SKM-1 (cell line): ENCODE results near the gene EVC.
A peak's percentile ranks its signal among the peaks of the same experiment; 100 is the strongest.

ENCODE experiments used
- DNase-seq: peaks from one replicate; lab custom pipeline; 2025; ENCODE audit not compliant: unreplicated experiment; lab: John Stamatoyannopoulos, UW

EVC gene

DNA sequence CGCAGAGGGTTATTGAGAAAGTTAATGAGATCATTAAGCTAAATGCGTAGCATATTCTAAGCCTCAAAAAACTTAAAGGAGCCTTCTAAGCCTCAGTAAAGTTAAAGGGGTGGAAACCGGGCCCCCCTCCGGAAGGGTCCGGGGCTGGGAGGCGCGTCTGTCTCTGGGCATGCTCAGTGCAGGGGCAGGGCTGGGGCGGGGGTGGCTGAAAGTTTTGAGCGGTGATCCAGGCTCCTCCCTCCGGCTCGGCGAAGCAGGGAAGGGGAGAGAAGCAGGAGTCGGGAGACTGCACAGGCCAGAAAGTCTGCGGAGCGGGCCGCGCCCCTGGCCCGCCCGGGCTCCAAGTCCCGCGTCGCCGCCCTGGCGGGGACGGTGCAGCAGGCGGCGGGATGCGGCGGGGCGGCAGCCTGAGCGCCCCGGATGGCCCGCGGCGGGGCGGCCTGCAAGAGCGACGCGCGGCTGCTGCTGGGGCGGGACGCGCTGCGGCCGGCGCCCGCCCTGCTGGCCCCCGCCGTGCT, at the start of gene EVC:
TSS of gene EVC (plus strand) at position 241 of the 518 bp plus-strand sequence. CDS start at position 421, 180 bp downstream.
- DNase-seq: peak; percentile 25

DNA sequence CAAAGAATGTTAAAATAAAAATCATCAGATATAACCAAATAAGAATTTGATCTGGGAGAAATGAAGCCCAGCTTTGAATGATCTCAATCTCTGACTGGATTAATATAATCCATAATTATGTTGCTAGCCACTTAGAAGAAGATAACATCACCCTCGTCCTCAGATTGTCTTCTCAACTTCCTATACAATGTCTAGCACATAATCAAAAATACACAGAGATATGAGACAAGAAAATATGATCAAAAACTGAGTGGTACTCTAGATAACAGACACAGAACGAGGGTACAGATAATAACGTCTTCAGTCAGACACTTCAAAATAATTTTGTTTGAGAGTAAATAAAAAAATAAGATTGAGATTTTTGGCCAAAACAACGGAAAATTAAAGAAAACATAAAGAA, 49.8 kb upstream of the EVC start:
- DNase-seq: no peak

DNA sequence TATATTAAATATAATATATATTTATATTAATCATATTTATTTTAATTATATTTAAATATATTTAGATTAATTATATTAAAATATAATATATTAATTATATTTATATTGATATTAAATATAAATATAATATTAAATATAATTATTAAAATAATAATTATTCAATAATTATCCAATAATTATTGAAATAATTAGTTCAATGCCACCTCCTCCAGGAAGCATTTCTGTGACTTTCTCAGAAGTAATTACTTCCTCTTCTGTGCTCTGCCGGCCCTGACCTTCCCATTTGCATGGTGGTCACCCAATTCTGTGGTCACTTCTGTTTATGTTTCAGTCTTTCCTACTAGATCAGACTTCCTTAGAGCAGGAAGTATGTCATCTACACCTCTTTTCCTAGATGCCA, 48.4 kb upstream of the EVC start:
- DNase-seq: no peak

DNA sequence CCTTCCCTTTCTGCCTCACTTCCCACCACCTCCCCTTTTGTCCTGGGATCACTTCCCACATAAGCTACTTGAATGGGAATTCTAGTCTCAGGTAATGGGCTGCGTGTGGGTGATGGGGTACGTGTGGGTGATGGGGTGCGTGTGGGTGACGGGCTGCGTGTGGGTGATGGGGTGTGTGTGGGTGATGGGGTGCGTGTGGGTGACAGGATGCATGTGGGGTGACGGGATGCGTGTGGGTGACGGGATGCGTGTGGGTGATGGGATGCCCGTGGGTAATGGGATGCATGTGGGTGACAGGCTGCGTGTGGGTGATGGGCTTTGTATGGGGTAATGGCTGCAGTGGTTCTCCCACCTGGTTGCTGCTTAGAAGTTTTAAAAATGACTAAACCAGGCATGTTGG, 46.2 kb upstream of the EVC start:
- no peak for DNase-seq

DNA sequence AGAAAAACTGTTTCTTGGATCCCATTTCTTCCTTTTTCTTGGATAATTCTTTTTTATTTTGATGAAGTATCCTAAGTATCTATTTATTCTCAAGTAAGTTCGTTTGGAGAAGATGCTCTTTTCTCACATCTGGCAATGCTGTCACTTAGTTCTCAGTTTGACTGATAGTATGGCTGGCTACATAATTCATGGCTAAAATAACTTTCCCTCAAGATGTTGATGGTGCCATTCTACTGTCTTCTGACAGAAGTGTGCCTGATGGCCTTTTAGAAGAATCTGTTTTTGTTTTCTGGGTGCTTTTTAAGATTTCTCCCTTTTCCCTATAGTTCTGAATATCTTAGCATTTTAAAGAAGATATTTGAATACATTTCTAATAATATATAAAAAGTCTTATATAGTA, 44.3 kb upstream of the EVC start:
- DNase-seq: no peak

DNA sequence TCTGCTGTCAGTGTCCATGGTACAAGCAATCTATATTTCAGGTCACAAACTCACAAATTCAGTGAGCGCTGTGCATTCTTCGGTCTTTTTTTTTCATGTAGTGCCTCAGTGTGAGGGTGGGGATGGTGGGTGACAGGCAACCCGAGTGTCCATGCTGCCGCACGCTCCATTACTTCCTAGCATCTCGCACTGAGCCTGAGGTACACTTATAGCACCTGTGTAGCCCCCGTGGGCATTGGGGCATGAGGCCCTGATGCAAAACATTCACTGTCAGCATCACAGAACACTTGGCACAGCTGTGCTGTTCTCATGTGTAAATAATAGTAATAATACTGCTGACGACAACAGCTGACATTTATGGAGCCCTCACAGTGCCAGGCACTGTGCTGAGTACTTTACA, 34.2 kb upstream of the EVC start:
- no peak for DNase-seq

DNA sequence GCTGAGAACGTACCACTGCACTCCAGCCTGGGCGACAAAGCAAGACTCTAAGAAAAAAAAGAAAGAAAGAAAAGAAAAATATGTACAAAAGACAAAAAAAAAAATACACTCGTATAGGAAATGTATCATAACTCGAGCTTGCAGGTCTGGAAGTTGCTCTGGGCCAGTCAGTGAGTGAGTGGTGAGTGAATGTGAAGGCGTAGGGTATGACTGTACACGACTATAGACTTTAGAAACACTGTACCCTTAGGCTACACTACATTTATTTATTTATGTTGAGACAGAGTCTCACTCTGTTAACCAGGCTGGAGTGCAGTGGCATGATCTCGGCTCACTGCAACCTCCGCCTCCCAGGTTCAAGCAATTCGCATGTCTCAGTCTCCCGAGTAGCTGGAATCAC, 32.0 kb upstream of the EVC start:
- no peak for DNase-seq

DNA sequence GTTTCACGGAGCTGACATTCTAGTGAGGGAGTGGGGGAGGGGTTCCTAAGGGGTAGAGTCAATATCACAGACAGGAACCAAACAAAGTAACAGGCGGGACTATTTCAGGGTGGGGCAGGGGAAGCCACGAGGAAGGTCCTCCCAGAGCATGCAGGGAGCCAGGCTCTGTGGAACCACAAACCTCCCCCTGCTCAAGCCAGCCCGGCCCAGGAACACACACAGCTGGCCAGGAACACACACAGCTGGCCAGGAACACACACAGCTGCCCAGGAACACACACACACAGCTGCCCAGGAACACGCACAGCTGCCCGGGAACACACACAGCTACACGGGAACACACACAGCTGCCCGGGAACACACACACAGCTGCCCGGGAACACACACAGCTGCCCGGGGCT, 27.4 kb upstream of the EVC start:
- DNase-seq: no peak

DNA sequence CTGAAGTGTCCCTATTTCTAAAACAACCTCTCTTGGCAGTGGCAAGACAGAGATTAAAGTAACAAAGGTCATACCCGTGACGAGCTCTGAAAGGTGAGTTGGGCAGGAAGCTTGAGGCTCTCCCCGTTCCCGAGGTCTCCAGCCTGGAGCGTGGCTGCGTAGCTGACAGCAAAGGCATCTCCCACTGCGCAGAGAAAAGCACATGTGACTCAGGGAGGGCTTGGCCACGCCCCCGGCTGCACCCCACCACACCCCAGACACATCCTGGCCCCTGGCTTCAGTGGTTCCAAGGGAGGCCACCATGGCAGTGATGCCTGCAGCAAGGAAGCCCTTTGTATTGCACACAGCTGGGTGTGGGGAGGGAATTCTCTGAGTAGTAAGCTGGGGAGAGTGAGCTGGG, 25.7 kb upstream of the EVC start:
- DNase-seq: no peak

DNA sequence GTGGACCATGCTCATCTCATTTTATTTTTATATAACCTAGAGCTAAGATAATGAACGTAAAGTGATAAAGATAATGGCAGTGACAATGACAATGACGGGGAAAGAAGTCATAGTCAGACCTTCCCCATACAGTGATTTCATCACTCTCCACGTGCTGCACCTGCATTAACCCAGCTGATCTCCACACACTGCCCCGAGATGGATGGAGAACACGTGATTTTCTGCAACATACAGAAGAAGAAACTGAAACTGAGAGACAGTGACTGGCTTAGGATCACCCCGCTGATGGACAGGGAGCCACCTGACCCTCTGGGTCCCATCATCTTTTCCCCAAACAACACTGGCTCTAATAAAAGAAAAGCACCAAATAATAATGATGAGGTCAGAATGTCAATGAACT, 24.7 kb upstream of the EVC start:
- DNase-seq: no peak

DNA sequence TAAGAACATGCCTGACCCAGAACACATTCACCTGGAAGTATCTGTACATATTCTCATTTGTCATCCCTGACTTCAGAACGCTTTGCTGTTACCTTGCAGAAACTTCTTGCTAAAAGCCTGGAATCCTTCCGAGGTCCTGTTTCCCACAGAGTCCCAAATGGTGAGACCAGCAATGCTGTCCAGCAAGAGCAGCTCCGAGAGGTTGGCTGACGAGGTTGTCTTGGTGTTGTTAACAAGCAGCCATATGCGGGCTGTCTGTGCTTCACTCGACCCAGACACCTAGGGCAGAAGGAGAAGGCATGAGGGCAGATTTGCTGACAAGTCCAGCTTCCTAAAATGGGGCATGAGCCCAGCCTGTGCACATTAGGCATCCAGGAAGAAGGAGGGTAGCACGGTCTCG, 21.9 kb upstream of the EVC start:
- no peak for DNase-seq

DNA sequence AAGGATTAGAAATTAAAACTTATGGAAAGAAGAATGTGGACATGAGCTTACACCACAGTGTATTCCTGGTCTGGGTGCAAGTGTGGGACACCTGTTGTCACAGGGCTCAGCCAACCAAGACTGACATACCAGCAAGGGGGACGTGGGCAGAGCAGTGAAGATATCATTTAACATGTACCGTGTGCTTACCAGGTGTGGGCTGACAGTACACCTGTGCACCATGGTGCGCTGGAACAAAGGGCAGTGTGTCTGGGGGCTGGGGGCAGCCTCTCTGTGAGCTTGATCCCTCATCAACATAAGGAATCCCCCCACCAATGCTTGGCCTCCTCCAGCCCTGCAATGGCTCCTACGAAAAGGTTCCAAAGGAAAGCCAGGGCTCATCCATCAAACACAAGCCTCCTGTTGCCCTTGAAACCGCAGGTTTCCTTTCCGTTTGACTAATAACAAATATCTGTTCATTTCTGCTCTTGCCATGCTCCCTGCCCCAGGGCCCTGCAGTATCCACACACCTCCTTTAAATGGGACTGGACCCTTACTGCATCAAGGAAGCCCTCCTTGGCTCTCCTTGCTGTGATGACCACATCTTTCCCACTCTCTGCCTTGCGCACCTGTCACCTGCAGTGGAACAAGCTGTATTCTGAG, 19.4 kb upstream of the EVC start:
- DNase-seq: no peak

DNA sequence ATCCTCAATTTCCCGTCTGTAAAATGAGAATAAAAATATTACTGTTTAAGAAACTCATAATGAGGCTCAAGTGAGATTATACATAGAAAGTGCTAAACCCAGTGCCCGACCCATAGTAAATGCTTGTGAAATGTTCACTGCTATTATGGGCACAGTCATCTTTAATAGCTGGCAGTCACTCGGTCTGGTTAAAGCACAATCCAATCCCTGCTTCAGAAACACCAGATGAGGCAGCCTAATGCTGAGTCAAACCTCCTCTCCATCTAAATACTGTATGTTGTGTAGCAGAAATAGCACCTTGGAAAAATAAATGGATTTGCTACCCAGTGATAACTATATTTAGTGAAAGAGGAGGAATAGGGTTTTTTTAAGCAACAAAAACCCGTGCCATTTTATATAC, 17.1 kb upstream of the EVC start:
- no peak for DNase-seq

DNA sequence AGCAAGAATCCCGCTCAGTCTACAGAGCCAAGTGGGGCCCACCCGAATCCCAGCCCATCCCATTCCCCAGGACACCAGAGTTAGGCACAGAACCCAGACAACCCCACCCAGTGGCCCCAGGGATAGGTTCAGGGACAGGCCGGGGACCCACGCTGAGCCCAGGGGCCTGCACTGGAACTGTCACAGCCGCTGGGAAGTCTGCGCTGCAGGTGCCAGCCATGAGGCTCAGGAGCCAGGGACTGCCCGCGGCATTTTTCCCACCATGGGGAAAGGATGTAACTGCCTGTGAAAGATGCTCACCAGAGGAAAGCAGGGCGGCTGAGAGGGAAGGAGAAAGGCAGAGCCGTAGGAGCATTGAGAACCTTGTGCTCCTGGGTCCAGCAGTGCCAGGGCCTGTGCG, 14.7 kb upstream of the EVC start:
- no peak for DNase-seq

DNA sequence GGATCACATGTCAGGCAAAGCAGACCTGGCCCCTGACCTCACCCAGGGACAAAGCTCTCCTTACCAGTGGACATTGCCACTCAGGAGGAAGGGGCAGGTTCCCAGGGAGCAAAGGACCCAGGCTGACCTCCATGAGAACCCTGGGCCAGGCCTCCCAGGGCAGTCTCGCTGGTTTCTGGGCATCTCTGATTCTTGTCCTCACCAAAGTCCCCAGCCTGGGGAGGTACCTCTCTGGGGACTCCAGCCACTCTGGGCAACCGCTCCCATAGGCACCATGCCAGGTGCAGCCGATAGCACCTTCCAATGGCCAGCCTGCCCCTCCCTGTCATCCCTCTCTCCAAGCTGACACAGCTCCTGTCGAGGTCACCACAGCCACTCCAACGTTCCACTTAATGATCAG, 10.5 kb upstream of the EVC start:
- no peak for DNase-seq

DNA sequence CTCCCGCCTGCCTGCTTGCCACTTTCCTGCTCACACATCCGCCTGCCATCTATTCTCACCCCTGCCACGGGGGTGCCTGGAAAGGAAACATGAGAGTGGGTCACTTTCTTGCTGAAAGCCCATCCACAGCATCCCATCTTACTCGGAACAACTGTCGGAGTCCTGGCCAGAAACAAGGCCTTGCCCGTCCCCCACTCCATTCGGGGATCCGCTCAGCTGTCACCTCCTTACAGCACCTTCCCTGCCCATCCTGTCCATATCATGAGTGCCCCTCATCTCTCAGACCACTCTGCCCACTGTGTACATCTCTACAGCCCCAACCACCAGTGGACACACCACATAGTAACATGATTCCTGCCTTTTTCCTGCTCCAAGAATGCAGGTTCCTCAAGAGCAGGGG, 9.0 kb upstream of the EVC start:
- DNase-seq: no peak

DNA sequence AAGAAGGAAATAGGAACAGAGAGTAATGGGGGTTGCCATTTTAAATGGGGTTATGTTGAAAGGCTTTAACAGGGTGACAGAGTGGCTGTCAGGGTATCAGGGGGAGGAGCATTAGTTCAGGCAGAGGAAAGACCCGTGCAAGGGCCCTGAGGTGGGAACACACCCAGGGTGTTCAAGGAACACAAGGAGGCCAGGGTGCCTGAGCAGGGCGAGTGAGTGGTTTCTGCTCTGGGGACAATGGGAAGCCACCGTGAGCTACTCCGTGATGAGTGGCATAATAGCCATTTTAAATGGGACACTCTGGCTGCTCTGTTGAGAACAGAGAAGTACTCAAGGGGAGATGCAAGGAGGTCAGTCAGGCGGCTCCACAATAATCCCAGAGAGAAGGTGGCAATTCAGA, 7.2 kb upstream of the EVC start:
- DNase-seq: no peak

DNA sequence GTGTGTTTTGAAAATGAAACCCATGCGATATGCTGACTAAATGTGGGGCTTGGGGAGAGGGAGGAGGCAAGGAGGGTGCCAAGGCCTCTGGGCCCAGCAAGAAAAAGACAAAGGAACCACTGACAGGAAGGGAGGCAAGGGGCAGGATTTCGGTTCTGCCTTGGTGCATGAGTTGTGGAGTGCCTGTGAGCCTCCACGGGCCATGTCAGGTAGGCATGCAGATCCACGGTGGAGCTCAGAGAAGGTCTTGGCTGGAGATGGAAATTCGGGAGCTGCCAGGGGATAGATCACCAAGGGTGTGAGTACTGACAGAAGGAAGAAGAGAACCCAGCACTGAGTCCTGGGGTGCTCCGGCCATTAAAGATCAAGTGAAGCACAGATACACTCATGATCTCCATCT, 6.7 kb upstream of the EVC start:
- DNase-seq: no peak

DNA sequence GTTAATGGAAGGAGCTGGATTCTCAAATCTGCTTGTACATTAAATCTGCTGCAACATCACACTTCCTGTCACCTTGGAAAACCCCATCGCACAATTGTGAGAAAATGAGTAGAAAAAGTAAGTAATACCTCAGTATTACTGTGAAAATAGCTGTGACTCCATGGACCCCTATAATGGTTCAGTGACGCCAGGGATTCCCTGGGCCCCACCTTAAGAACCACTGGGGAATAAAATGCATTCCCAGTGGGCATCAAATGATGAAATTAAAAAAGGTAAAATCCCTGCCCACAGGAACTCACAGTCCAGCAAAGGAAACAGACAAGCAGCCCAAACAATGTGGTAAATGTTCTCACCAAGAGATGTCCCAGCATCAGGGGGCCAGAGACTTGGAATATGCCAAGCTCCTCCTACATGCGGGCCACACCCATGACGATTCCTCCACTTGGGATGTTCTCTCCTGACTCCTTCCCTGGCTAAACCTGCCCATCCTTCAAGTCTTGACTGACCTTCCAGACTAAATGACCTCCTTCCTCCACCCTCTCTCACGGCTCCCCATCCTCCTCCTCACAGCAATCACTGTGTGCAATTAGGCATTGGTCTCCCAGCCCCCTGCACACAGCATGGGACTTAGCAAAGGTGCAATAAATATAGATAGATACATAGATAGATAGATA, 5.2 kb upstream of the EVC start:
- DNase-seq: no peak

DNA sequence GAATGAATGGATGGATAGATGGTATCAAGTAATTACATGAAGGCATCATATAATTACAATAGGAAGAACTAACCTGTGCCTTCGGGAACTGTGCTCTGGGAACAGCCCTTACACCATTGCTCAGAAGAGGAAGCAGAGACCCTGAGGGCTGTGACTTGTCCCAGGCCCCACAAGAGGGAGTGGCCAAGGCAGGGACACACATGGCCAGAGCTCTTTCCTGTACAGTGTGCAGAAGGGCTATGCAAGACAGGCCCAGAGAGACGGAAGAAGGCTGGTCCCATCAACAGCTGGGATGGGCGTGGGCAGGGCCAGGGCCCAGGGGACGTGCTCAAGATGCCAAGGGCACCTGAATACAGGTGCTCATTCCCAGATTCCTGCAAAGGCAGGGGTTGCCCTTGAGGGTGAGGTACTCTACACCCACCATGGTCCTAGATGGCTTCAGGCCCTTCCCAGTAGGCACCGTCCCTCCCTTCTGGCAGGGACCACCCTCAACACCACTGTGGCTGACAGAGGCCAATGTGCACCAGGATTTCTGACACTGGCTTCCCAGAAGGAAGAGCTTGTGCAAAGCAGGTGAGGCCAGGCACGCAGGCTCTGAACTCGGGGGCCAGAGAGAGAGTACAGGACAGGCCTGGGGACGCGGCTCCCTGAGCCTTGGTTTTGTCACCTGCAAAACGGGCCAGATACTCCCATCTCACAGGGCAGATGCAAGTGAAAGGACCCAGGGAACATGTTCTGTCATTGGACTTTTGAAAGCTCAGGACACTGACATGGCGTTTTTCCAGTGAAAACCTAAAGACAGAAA, 4.3 kb upstream of the EVC start:
- no peak for DNase-seq

DNA sequence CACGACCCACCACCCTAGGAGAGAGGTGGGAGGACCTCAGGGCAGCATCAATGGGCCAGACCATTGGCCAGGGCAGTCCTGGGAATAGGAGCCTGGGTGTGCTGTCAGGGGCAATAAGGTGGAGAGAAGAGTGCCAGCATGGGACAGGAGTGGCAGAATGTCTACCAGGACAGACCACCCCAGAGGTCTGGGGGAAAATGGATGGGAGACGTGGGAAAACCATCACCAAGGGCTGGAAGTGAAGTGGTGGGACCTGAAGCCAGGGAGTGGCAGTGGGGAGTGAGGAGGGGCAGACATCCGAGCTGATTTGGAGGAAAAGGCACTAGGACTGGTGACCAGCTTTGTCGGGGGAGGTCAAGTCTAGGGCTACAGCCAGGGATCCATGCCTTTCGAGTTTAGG, 3.6 kb upstream of the EVC start:
- no peak for DNase-seq

DNA sequence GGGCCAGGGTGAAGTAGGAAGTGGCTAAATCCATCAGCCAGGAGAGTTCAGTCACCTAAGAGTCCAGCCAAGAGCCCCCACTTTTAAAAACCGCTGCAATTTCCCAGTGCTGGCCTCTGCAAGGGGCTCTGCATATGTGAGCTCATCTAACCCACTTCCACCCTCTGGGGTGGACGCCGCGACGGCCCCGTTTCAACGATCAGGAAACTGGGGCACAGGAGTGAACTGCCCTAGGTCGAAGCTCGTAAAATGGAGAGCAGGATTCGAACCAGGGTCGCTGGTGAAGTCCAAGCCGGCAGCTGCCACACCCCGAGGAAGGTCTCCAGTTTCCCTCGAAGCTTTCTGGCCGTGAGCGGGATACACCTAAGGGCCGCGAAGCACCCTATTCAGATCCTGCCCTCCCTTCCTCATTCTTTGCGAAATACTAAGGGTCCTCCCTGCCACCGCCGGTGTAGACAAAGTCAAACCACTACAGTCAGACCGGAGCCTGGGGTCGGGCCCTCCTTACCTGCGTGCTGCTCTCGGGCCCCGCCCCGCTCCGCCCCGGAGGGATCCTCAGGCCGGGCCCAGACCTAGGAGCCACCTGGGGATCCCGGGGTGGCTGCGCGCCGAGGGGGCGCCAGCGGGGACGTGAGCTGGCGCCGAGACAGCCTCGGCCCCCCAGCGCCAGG, 3.1 kb upstream of the EVC start:
- no peak for DNase-seq
